ENCODE data around the gene RMND5A.
"Not testable (repeated sequence)": the region's sequence is repeated elsewhere in the genome, so short reads cannot be mapped to it uniquely, and the experiment has no call there.

RMND5A gene

DNA sequence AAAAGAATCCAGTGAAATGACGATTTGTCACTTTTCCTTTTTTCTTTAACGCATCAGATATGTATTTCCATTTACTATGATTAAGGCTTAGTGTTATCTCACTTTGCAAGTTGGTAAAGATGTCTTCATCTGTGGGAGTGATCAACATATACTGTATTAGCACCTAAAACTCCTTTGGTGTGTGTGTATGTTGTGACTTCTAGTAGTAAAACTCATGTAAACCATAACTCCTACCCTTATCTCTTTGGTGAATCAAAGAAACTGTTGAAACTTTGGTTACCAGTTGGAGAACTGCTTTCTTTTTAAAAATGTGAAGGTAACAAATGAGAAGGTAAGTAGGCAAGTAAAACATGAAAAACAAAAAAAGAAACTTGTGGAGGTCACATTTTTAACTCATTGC is 5.6 kb downstream of the RMND5A start:
- DNase-seq (ENCODE audit: low read depth); H3K4me3 ChIP-seq (ENCODE audit: low read depth, low read length): not testable (repeated sequence)

DNA sequence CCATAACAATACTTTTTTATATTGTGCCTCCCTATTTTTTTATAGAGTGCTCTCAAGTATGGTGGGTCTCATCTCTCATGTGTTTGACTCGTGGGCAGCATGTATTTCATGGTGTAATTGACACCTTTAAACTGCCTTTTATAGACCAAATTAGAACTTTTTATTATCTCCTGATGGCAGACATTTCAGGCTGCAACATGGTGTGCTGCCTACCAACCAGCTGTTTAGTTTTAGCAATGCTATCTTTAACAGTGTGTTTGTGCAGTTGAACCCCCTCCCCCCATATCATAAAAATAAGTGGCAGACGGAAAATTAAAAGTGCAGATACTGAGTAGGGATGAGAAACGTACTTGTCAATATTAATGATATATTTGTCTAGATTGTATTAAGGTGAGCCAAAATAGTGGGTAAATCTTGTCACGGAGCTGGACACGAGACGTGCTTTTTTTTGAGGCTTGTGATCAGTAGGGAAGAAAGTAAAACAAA is 12.0 kb downstream of the RMND5A start:
- DNase-seq (ENCODE audit: low read depth); H3K4me3 ChIP-seq (ENCODE audit: low read depth, low read length): not testable (repeated sequence)

DNA sequence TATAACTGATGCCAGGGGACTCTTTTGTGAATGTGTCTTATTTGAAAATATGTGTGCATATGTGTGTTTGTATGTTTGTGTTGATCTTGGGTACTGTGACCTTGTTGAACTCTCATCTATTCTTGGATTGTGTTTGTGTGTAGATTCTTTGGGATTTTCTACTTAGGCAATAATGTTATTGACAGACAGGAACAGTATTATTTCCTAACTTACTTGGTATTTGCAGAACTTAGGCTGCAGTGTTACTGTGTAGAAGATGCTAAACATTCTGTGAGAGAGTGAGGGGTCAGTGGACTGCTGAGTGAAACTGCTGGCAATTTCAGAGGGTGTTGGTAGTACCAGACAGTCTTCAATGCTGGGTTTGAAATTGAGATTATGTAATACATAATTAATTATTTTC is 12.7 kb downstream of the RMND5A start:
- DNase-seq (ENCODE audit: low read depth); H3K4me3 ChIP-seq (ENCODE audit: low read depth, low read length): not testable (repeated sequence)

DNA sequence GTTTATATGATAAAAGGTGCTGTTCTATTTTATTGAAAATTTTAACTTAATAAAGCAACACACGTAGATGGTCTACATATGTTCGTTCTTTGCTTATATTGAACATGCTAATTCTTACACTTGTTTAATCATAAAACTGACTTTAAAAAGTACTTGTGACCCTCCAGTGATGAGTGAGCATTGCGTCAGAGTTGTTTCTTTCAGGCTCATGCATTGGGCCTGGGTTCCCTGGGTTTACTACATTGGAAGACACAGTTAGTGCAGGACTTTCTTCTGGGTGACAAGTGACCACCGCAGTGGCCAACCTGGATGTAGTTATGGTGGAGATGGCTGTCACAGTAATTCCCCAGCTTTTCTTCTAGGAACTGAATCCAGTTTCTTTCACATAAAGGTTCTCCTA is 13.4 kb downstream of the RMND5A start:
- not testable (repeated sequence) for DNase-seq (ENCODE audit: low read depth); H3K4me3 ChIP-seq (ENCODE audit: low read depth, low read length)

DNA sequence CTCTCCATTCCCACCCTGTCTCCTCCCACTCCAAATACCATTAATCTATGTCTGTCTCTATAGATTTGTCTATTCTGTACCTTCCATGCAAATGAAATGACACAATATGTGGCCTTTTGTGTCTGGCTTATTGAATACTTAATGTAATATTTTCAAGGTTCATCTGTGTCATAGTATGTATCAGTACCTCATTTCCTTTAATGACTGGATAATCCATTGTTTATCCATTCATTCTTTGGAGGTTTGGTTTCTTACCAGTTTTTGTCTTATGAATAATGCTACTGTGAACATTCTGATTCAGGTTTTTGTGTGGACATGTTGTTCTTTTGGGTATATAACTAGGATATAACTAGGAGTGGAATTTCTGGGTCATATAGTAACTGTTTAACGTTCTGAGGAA is 14.8 kb downstream of the RMND5A start:
- H3K4me3 ChIP-seq (ENCODE audit: low read depth, low read length); DNase-seq (ENCODE audit: low read depth): not testable (repeated sequence)

DNA sequence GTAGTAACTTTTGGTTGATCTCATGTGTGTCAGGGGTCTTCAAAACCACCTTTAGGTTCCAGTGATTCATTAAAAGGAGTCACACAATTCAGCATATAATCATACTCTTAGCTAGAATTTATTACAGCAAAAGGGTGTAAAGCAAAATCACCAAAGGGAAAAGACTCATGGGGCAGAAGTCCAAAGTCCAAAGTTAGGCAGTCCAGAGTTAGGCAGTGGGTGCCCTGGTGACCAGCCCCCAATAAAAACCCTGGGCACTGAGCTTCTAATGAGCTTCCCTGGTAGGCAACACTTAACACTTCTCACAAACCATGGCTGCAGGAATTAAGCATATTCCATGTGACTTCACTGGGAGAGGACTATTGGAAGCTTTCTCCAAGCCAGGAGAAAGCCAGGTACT is 19.4 kb downstream of the RMND5A start:
- not testable (repeated sequence) for H3K4me3 ChIP-seq (ENCODE audit: low read depth, low read length); DNase-seq (ENCODE audit: low read depth)

DNA sequence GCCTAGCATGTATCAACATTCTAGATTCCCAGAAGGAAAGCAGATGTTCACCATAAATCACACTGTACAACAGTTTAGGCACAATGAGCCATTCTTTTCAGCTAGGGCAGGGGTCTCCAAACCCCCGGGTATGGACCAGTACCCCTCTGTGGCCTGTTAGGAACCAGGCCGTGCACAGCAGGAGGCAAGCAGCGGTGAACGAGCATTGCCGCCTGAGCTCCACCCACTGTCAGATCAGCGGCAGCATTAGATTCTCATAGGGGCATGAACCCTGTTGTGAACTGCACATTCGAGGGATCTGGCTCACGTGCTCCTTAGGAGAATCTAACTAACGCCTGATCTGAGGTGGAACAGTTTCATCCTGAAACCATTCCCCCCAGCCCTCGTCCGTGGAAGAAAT is 19.8 kb downstream of the RMND5A start:
- DNase-seq (ENCODE audit: low read depth) = not testable (repeated sequence)

DNA sequence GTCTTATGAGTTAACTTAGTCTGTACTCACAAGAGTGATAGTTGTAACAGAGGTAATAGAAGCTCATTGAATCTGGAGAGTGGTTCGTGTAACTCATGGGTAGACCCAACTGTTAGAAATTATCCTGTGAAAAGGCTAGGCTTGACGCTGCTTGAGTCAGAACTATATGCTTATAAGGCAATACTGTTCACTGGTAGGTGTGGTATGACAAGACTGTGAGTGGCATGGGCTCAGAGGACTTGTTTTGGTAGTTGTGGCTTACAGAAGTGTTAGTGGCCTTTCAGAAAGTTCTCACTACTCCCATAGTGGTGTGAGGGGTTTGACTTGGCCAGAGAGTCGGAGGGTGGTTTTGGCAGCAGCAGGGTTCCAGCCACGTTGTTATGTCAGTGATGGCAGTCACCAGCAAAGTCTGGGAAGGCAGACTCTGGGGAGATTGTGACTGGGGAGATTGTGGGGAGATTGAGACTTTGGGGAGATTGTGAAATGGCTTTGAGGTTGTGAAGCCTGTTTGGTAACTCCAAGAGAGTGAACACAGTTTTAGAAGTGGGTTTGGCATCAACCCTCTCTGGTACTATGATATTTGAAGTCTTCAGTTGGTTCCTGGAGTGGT is 21.9 kb downstream of the RMND5A start:
- not testable (repeated sequence) for DNase-seq (ENCODE audit: low read depth); H3K4me3 ChIP-seq (ENCODE audit: low read depth, low read length)

More for the DNA sequence above, 19.8 kb downstream of the RMND5A start:
- H3K4me3 ChIP-seq (ENCODE audit: low read depth, low read length) = not testable (repeated sequence)

DNA sequence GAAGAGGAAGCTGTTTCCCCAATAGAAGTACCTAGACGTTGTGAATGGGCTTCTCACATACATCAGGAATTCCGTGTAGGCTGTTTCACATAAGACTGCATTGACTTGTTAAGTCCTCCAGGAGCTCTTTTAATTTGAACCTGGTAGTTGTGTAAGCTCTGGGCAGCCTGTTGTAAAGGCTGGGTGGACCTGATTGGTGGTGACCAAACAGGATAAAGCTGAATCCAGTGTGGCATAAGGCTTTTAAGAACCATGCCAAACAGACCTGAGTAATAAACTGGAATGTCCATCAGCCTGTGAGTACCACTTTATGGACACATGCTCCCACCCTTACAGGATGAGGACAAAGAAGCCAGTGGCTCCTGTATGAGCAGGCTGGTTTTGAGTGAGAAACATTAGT is 24.1 kb downstream of the RMND5A start:
- no peak for DNase-seq (ENCODE audit: low read depth)
- TF ChIP-seq, protein P1, sequence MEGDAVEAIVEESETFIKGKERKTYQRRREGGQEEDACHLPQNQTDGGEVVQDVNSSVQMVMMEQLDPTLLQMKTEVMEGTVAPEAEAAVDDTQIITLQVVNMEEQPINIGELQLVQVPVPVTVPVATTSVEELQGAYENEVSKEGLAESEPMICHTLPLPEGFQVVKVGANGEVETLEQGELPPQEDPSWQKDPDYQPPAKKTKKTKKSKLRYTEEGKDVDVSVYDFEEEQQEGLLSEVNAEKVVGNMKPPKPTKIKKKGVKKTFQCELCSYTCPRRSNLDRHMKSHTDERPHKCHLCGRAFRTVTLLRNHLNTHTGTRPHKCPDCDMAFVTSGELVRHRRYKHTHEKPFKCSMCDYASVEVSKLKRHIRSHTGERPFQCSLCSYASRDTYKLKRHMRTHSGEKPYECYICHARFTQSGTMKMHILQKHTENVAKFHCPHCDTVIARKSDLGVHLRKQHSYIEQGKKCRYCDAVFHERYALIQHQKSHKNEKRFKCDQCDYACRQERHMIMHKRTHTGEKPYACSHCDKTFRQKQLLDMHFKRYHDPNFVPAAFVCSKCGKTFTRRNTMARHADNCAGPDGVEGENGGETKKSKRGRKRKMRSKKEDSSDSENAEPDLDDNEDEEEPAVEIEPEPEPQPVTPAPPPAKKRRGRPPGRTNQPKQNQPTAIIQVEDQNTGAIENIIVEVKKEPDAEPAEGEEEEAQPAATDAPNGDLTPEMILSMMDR (IDR thresholded peaks at IDR 0.05; ENCODE audit: control insufficient read depth, extremely low read depth, insufficient read depth) = no peak
- no peak overlapping the region for H3K4me3 ChIP-seq (ENCODE audit: low read depth, low read length)

DNA sequence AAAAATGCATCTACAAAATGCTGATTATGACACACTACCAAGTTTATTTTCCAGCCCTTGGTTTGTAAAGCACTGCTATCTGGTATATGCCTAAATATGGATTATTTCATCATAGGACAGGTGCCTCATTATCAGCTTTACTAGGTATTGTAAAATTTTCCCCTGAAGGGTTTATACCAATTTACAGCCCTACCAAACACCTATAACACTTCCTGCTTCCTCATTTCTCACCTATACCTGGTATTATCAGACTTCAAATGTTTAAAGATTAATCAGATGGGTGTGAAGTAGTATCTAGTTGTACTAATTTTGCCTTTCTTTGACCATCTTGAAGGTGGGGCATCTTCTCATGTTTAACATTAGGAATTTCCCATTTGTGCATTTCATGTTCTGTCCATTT is 26.8 kb downstream of the RMND5A start:
- TF ChIP-seq, protein P1 (IDR thresholded peaks at IDR 0.05; ENCODE audit: control insufficient read depth, extremely low read depth, insufficient read depth) = no peak
- no peak overlapping the region for H3K4me3 ChIP-seq (ENCODE audit: low read depth, low read length)
- DNase-seq (ENCODE audit: low read depth) = no peak

DNA sequence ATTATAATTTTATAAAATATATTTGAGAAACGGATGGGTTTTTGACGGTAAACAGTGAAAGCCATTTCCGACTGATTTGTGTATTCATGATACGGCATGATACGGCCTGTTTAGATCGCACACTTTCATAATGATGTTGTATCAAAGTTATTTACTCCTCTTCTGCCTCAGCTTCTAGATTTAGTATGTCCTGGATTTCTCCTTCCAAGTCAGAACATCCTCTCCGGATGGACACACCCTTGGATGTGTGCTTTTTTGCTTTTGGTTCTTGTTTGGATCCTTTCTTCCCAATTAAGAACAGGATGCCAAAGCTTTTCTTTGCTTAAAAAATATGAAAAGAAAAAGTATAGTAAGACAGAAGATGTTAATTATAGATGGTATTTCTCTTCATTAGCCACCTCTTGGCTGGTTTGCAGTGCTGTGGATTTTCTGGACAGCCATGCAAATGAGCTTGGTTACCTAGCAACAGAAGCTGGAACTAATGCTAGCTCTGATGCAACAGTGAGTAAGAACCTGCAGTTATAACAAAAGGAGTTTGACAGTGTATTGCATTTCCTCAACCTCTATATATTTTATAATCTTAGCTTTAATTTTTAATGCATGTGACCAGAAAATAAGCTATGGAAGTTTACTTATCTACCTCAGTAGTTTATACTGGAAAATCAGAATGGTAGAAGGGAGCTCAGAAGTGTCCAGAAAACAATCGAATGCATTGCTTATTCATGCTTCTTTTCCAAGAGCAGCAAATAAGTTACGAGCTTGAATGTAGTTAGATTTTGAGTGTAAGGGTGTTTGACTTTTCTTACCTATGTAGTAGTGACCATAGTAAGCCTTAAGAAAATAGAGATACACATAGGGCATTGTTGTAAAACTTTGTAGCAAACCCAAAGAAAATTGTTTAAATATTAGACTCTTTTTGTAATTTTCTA is 27.9 kb downstream of the RMND5A start:
- TF ChIP-seq, protein P1 (IDR thresholded peaks at IDR 0.05; ENCODE audit: control insufficient read depth, extremely low read depth, insufficient read depth) = no peak
- H3K4me3 ChIP-seq (ENCODE audit: low read depth, low read length) = no peak overlapping the region
- peak; percentile 54 for DNase-seq (ENCODE audit: low read depth)

All from LNCaP clone FGC (cell line).